HG03520 (cell line): ENCODE data around the gene FXYD3.
"Not testable (repeated sequence)": the region's sequence is repeated elsewhere in the genome, so short reads cannot be mapped to it uniquely, and the experiment has no call there.

Experiments
- ATAC-seq: cut with Tn5 transposase; IDR thresholded peaks from one replicate; pipeline ENCODE4 v1.9.1; 2021; ENCODE audit warnings: mild to moderate bottlenecking, moderate library complexity; ENCODE audit not compliant: unreplicated experiment

The FXYD3 gene

DNA sequence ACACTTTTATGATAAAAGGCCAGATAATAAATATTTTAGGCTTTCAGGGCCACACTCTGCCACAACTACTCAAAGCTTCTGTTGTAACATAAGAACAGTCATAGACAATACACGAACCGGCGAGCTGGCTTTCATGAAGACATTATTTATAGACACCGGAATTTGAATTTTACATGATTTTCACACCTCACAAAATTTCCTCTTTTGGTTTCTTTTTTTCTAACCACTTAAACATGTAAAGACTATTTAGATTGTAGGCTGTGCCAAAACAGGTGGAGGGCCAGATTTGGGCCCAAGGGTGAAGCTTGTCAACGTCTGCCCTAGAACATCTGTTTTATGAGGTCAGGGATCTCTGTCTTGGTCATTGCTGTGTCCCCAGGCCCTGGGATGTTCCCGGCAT is 29.7 kb upstream of the FXYD3 start:
- no peak for ATAC-seq

DNA sequence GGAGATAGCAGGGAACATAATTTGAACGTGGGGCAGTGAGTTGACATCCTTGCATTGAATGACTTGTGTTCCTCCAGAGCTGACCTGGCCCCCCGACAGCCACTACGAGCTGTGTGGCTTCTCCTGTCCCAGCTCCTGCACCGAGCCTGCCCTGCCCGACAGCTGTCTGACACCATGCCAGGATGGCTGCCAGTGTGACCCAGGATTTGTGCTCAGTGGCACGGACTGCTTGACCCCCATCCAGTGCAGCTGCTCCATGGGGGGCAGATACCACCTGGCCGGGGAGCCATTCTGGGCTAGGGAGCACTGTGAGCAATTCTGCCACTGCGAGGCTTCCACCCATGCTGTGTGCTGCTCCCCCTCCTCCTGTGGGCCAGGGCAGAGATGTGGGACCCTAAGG is 29.2 kb upstream of the FXYD3 start:
- no peak for ATAC-seq

DNA sequence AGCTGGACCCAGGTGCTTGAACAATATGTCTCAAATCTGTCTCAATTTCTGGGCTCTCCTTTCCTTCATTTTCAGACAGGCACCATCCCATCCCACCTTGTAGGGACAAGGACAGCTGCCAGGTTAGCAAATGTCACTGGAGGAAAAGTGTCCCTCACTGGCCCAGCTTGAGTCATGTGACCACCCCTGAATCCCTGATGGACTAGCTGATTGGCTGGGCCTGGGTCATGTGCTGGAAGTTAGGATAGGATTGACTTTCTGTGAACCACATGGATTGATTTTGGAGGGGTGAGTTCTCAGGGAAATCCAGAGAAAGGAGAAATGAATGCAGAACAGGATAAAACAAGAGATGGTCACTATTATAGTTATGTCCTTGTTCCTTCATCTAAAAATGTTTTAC is 28.2 kb upstream of the FXYD3 start:
- no peak for ATAC-seq

DNA sequence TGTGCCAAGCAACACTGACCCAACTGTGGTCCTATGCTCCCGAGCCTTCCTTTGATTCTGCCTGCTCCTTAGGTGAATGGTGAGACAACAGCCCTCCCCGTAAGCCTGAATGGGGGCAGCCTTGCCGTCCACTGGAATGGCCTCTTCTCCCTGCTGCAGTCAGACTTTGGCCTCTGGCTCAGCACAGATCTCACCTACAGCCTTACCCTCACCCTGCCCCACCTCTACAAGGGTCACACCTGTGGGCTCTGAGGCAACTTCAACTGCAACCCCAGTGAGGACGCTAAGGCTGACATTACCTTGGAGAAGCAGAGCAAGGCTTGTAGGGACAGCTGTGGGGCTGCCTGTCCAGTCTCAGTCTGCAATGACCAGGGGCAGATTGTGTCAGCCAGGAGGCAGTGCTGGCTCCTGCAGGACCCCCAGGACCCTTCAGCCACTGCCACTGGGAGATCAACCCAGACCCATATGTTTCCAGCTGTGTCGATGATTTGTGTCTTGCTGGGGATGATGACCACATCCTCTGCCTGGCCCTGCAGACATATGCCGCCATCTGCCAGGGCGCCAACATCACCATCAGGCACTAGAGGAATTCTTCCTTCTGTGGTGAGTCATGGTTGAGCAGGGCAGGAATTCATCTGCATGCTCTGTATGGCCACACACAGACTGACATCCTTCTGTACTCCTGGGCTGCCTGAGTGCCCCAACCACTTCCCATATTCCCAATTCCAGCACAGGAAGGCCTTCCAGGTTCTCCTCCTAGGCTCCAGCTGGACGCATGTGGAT is 27.3 kb upstream of the FXYD3 start:
- no peak for ATAC-seq

DNA sequence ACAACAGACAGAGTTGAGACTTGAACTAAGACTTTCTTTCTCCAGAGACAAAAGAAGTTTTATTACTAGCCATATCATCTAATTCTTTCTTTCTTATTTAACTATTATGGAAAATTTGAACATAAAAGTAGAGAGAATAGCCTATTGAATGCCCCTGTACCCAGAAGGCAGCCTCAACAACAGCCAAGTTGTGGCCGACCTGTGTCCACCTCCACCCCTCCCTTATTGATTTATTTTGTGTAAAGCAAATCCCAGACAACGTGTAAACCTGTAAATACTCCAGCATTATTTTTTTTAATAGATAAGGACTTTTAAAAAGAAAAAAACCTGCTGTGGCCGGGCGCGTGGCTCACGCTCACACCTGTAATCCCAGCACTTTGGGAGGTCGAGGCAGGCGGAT is 26.1 kb upstream of the FXYD3 start:
- no peak for ATAC-seq

DNA sequence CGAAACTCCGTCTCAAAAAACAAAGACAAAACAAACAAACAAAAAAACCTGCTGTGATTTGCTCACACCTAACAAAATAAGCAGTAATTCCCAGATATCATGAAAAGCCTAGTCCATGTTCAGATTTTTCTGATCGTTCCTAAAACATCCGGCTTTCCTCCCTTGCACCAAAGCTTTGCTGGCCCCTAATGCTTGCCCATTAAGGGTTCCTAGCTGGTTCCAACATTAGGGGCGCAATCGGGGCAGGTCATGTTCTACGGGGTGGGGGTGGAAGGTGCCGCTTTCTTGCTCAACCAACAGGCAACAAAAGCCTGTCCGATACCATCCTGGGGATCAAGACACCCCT is 25.5 kb upstream of the FXYD3 start:
- no peak for ATAC-seq

DNA sequence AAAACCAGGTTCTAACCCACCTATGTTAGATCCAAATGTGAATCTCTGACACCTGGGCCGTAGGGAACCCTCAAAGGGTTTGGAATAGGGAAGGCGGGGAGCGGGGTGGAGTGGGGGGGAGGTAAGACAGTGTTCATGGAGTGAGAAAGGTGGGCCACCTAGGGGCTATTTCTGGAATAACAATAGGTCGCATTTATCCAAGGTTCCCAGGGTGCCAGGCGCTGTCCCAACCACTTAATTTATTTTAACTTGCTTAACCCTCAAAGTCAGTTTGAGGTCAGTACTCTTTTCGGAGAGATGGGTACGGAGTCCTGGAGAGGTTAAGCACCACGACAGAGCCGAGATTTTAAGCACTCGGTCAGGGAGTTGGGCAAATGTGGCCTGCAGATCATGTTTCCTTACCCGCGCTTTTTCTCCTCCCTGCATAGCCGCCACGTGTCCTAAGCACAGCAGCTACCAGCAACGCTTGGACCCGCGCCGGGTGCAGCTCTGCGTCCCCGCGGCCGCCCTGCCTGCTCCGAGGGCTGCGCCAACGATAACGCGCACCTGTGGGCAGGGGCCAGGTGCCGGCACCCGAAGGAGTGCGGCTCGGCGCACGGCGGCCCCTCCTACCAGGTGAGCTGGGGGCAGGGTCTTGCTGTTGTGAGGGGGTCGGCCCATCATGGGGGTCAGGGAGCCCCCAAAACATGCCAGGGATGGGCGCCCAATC is 25.0 kb upstream of the FXYD3 start:
- ATAC-seq = no peak

DNA sequence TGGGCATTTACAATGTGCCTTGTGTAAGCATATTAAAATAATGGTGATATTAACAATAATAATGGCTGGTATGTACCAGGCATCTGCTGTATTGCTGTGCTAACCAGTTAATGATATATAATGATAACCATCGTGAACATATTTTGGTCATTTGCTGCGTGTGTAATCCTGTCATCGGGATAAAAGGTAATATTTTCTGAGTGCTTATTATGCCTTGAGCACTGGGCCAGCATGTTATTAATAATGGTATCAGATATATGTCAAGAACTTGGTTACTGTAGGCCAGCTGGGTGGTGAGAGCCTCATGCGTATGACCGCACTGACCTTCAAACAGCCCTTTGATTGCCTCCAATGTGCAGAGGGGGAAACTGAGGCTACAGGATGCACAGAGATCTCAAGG is 22.2 kb upstream of the FXYD3 start:
- ATAC-seq = no peak

DNA sequence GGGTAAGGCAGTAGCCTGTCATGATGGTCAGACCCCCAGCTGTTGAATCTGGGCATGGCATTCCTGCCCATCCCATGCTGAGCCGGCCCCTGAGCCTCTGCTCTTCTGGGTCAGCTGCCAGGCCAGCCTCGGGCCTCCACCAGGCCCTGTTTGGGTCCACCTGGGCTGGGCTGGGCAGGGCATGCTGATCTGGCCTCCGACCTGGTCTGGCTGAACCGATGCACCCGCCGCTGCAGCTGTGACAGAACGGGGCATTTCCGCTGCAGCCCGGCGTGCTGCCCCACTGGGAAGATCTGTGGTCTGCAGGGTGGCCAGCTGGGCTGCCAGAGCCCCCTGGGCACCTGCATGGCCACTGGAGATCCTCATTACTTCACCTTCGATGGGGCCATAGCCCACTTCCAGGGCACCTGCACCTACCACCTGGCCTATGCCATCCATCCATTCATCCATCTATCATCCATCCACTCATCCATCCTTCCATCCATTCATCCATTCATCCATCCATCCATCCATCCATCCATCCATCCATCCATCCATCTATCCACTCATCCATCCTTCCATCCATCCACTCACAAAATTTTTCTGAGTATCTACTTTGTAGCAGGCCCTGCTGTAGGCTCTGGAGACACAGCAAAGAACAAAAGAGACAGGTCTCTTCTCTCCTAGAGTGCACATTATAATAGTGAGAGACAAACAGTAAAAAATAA is 21.5 kb upstream of the FXYD3 start:
- ATAC-seq = no peak

DNA sequence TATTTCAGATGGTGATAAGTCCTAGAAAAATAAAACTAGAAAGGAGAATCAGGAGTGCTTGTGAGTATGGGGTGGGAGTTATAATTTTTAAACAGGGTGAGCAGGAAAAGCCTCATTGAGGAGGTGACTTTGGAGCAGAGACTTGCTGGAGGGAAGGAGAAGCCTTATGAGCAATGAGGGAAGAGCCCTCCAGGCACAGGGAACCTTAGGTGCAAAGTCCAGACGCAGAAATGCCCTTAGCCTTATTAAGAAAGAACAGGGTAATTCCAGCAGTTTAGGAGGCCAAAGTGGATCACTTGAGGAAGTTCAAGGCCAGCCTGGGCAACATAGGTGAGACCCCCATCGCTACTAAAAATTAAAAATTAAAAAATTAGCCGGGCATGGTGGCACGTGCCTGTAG is 21.0 kb upstream of the FXYD3 start:
- ATAC-seq = no peak

DNA sequence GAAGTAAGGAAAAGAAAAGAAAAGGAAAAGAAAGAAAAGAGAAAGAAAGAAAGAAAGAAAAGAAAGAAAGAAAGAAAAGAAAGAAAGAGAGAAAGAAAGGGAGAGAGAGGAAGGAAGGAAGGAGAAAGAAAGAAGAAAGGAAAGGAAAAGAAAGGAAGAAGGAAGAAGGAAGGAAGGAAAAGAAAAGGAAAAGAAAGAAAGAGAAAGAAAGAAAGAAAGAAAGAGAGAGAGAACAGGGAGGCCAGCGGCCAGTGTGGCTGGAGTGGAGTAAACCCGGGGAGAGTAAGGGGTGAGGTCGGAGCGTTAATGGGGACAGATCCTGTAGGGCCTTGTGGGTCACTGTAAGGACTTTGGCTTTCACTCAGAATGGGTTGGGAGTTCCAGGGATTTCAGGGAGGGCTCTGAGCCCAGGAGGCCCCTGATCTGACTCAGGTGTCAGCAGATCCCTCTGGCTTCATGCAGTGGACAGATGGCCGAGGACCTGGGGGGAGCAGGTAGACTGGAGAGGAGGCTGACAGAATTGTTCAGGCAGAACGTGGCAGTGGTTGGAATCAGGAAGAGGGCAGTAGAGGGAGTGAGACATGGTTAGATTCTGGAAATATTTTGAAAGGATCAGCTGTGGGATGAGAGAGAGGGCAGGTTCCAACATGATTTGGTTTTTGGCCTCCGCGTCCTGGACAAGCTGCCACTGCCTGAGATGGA is 19.8 kb upstream of the FXYD3 start:
- ATAC-seq = no peak

DNA sequence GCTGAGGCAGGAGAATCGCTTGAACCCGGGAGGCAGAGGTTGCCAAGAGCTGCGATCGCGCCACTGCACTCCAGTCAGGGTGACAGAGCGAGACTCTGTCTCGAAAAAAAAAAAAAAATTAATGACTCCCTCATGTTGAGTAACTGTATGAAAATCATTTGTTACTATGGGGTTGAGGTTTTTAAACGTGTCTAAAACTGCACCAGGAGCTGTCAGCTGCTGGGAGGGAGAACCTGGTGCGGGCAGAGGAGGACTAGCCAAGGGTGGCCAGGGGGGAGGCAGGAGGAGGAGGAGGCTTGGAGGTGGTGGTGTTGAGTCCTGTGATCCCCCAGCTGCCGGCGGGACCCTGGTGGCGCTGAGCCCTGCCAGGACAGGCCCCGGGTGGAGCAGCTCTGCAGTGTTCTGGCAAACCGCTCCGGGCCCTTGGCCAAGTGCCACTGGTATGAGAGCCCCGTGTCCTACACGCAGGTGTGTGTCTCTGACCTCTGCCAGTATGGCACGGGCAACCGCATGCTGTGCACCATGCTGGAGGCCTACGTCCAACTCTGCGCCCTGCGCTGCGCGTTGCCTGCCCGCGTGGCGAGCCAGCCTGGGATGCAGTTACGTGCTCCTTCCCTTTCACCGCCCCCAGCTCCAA is 17.1 kb upstream of the FXYD3 start:
- no peak for ATAC-seq

DNA sequence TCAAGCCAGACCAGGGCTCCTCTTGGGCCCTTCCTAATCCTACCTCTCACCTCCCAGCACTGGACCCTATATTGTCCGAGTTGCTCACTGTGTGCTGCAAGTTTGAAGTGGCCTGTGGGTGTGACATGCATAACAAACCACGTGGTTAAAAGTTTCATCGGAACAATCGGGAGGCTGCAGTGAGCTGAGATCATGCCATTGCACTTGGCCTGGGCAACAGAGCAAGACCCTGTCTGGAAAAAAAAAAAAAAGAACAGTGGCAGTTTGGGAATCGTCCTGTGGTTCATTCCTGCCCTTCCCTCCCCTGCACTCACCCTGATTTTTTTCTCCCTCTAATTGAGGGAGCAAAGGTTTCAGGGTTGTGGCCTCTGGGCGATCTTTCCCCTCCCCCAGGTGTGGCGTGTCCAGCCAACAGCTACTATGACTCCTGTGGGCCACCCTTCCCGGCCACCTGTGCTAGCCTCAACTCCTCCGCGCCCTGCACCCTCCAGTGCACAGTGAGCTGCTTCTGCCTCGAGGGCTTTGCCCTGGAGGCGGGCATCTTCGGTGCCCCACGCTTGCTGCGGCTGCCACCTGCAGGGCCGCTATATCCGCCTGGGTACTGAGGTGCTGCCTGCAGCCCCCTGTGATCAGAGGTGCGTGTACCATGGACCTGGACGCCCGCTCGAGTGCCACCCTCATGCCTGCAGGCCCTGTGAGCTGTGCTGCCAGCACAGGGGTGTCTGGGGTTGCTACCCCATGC is 16.3 kb upstream of the FXYD3 start:
- ATAC-seq = no peak

DNA sequence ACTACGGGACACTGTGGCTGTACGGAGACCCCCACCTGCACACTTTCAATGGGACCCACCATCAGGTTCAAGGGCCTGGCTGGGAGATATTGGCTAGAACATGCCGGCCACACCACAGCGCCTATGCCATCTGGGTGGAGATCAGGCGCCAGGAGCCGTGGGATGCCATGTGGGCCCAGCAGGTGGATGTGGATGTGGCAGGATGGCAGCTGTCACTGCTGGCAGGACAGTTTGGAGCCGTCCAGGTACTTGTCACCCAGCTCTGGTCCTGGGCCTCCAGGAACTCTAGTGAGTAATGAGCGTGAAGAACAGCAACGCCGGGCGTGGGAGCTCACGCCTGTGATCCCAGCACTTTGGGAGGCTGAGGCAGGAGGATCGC is 15.7 kb upstream of the FXYD3 start:
- ATAC-seq = no peak

DNA sequence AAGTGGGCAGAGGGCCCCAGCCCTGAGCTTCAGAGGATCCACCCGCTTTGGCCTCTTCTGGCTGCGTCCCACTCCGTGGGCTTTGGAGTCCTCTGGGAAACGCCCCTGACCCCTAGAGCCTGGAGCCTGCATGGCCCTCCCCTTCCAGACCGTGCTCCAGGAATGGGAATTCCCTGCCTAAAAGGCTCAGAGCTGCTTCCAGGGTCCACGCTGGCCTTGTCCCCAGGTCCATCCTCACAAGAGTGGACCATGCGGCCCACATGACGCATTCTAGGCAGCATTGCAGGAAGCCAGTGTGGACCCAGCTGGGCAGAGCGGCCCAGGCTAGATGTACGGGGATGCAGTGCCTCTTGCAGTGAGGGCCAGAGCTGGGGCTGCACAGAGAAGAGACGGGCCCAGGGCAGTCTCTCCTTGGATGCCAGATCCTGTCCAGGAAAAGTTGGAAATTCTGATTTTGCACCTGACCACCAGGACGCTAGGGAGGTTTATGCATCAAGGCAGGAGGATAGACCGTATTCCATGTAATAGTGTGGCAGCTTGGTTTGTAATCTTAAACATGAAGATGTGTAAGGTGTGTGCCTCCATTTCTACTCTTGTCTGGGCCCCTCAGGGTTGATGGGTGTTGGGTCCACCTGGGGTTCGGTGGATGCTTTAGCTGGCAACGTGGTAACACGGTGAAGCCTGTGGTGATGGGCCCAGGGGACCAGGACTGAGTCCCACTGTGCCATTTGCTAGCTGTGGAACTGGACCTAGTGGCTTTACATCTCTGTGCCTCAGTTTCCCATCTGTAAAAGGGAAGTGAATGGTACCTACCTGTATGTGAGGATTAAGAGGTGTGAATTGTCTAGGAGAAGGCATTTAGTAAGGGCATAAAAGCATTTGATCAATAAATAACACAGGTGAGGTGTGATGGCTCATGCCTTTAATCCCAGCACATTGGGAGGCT is 14.8 kb upstream of the FXYD3 start:
- no peak for ATAC-seq

DNA sequence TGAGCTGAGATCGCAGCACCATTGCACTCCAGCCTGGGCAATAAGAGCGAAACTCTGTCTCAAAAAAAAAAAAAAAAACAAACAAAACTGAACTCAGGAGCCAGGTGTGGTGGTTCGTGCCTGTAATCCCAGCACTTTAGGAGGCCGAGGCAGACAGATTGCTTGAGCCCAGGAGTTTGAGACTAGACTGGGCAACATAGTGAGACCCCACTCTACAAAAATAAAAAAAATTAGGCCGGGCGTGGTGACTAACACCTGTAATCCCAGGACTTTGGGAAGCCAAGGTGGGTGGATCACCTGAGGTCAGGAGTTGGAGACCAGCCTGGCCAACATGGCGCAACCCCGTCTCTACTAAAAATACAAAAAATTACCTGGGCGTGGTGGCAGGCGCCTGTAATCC is 13.7 kb upstream of the FXYD3 start:
- not testable (repeated sequence) for ATAC-seq

DNA sequence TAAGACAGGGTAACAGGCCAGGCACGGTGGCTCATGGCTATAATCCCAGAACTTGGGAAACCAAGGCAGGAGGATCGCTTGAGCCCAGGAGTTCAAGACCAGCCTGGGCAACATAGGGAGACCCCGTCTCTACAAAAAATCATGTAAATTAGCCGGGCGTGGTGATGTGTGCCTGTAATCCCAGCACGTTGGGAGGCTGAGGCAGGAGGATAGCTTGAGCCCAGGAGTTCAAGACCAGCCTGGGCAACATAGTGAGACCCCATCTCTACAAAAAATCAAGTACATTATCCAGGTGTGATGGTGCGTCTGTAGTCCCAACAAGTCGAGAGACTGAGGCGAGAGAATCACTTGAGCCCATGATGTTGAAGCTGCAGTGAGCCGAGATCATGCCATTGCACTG is 12.0 kb upstream of the FXYD3 start:
- ATAC-seq = not testable (repeated sequence)

DNA sequence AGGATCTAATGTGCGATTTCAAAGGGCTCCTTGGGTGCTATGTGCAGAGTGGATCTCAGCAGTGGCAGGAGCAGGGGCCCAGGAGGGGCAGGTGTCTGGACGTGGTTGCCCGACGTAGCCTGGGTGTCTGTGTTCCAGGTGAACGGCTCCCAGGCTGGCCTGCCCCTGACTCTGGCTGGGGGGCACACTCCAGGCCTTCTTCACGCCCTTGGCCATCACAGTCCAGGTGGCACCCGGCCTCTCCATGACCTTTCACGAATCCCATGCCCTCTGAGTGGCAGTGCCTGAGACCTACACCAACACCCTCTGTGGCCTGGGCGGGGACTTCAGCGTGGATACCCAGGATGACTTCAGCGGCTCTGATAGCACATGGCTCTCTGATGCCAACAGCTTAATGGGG is 11.3 kb upstream of the FXYD3 start:
- ATAC-seq = no peak

DNA sequence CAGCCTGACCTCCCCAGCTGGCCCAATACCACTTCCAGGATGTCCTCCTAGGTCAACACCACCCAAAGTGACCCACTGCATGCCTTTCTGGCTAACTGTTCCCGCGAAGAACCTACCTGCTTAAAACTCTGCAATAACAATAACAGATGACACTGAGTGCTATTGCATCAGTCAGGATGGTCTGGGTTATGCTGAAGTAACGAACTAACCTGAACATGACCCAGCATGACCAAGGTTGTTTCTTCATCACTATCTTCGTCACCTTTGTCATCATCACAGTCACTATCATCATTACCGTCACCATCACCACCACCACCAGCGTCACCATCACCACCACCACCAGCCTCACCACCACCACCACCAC is 10.6 kb upstream of the FXYD3 start:
- no peak for ATAC-seq
